Thoracic aorta (tissue), 2 donors: ENCODE data around the gene AHCTF1. TPM values are rescaled to one million over a fixed set of nuclear protein-coding genes. Genes with fewer than 3 reads are reported as not detected.

Experiments used
- ATAC-seq: fragments of 150-250 bp; one replicate; pipeline ENCODE4 v1.8.0; 2017; ENCODE audit warnings: low read depth; ENCODE audit not compliant: insufficient number of reproducible peaks, low FRiP score
- DNase-seq: peaks from one replicate; pipeline ENCODE4 v3.0.0-alpha.2; 2020; ENCODE audit warnings: low spot score
- H3K27ac ChIP-seq, 2 donors: fragments of 200-600 bp; sonication (generic); 1 replicate in 1 of 2; 2 replicates in 1 of 2; pipeline ENCODE4 v1.5.1; 2016; ENCODE audit warnings: mild to moderate bottlenecking in 2 of 2, moderate library complexity in 2 of 2
- H3K27me3 ChIP-seq: fragments of 200-600 bp; sonication (generic); replicated peaks from 2 replicates; pipeline ENCODE4 v1.6.0; 2016; ENCODE audit warnings: mild to moderate bottlenecking; ENCODE audit not compliant: insufficient read depth
- H3K36me3 ChIP-seq: fragments of 200-600 bp; sonication (generic); one replicate; pipeline ENCODE4 v1.5.1; 2016
- H3K4me1 ChIP-seq, 2 donors: fragments of 200-600 bp; sonication (generic); 1 replicate in 1 of 2; 2 replicates in 1 of 2; pipeline versions ENCODE4 v1.5.1 to v1.6.0; 2016; ENCODE audit warnings: low read depth in 2 of 2, mild to moderate bottlenecking in 1 of 2; ENCODE audit not compliant: control insufficient read depth in 1 of 2
- H3K4me3 ChIP-seq: fragments of 200-600 bp; sonication (generic); 2 replicates; pipeline ENCODE4 v1.5.1; 2016; ENCODE audit warnings: mild to moderate bottlenecking
- H3K9me3 ChIP-seq: fragments of 200-600 bp; sonication (generic); 2 replicates; pipeline ENCODE4 v1.5.1; 2016
- total RNA-seq, 2 donors: library from RNA; depleted of rRNA; stranded (reverse); fragments of >200 nt; gene quantifications; one replicate each; pipeline versions ENCODE4 v1.1.0 to v1.2.3, GENCODE V29; 2016
- TF ChIP-seq, protein P1 (sequence below): fragments of 200-600 bp; sonication (generic); IDR thresholded peaks from one replicate; pipeline ENCODE4 v1.5.1; 2019; ENCODE audit warnings: antibody characterized with exemption

AHCTF1 gene
- total RNA-seq, 2 donors from 2014 or later, result 36.3 to 69.2 TPM

DNA sequence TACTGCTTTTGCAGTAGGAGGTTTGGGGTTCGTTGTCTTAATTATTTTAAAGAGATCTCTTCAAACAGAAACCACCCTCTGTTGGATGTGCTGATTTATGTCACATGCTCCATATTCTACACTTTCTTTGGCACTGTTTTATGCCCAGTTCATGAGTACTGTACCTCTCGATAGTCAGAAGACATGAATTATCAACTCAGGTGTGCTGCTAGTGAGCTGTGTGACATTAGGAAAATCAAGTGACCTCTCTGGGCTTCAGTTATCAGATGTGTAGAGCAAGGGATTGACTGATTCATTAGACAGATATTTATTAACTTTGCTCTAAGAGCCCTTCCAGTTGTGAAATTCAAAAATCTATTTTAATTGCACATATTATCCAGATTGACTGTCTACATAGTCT lies 2.1 kb upstream of the AHCTF1 start:
- TF ChIP-seq, protein P1, sequence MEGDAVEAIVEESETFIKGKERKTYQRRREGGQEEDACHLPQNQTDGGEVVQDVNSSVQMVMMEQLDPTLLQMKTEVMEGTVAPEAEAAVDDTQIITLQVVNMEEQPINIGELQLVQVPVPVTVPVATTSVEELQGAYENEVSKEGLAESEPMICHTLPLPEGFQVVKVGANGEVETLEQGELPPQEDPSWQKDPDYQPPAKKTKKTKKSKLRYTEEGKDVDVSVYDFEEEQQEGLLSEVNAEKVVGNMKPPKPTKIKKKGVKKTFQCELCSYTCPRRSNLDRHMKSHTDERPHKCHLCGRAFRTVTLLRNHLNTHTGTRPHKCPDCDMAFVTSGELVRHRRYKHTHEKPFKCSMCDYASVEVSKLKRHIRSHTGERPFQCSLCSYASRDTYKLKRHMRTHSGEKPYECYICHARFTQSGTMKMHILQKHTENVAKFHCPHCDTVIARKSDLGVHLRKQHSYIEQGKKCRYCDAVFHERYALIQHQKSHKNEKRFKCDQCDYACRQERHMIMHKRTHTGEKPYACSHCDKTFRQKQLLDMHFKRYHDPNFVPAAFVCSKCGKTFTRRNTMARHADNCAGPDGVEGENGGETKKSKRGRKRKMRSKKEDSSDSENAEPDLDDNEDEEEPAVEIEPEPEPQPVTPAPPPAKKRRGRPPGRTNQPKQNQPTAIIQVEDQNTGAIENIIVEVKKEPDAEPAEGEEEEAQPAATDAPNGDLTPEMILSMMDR, result no peak
- H3K27me3 ChIP-seq, result no peaks in the 10 kb centered on the region
- no peaks in the 10 kb centered on the region for H3K36me3 ChIP-seq
- H3K27ac ChIP-seq, result no peak overlapping the region
- ATAC-seq, result no peak
- no peaks in the 10 kb centered on the region for H3K9me3 ChIP-seq
- H3K4me1 ChIP-seq, result peaks cover 12 to 14% of the 10 kb centered on the region in 2 donors
- DNase-seq, result no peak
- no peak overlapping the region for H3K4me3 ChIP-seq

DNA sequence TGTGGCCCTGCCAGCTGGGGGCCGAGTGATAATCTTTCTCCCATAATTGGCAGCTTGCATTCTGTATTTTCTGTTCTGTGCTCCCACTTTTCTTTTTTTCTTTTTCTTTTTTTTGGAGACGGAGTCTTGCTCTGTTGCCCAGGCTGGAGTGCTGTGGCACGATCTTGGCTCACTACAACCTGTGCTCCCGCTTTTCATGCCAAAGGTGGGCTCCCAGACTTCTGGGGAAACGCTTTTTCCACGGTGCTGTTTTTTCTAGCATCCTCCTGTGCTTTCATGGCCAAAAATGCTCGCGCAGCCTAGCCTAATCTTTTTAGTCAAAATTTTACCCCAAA lies 585 bp upstream of the AHCTF1 start:
- TF ChIP-seq, protein P1, result no peak
- H3K4me1 ChIP-seq, result peaks cover 14 to 15% of the 10 kb centered on the region in 2 donors
- H3K36me3 ChIP-seq, result no peaks in the 10 kb centered on the region
- peak overlapping the region; percentile 97 for H3K4me3 ChIP-seq
- ATAC-seq (no peak), DNase-seq (no peak)
- H3K27me3 ChIP-seq, result no peaks in the 10 kb centered on the region
- H3K27ac ChIP-seq, result peak overlapping the region; percentile 92 to 96
- H3K9me3 ChIP-seq, result no peaks in the 10 kb centered on the region

DNA sequence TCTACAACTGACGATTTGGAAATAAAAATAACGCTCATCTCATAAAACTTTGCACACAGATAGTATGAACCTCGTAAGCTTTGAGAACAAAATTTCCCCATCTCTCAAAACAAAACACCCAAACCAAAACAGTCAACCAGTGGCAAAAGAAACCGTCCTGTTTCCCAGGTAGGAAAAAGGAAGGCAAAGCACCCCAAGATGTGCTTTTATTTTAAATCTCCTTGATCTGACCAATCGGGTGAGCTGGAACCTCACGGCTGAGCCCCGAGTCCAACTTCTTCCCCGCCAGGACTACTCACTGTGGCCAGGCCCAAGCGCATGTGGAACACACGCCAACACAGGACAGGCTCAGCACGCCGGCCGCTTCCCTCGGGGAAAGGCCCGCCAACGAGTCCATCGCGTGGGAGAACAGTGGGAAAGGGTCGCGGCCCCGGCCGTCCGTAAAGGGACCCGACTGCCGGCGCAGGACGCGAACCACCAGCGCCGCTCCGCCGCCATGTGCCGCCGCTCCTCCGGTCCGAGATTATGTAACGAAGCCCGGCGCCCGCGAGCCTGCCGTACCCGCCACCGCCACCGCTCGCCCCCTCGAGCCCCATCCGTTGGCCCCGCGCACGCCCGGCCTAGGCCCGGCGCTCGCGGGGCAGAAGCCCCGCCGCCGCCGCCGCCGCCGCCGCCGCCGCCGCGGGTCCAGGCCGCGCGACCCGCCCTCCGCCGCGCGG lies 759 bp downstream of the AHCTF1 start:
- peak overlapping the region; percentile 97 for H3K4me3 ChIP-seq
- TF ChIP-seq, protein P1, result no peak
- ATAC-seq, result peak; percentile 54
- no peaks in the 10 kb centered on the region for H3K27me3 ChIP-seq
- peaks cover 15% of the 10 kb centered on the region in 2 donors for H3K4me1 ChIP-seq
- no peaks in the 10 kb centered on the region for H3K36me3 ChIP-seq
- H3K27ac ChIP-seq, result peak overlapping the region; percentile 92 to 96
- no peaks in the 10 kb centered on the region for H3K9me3 ChIP-seq
- no peak for DNase-seq

DNA sequence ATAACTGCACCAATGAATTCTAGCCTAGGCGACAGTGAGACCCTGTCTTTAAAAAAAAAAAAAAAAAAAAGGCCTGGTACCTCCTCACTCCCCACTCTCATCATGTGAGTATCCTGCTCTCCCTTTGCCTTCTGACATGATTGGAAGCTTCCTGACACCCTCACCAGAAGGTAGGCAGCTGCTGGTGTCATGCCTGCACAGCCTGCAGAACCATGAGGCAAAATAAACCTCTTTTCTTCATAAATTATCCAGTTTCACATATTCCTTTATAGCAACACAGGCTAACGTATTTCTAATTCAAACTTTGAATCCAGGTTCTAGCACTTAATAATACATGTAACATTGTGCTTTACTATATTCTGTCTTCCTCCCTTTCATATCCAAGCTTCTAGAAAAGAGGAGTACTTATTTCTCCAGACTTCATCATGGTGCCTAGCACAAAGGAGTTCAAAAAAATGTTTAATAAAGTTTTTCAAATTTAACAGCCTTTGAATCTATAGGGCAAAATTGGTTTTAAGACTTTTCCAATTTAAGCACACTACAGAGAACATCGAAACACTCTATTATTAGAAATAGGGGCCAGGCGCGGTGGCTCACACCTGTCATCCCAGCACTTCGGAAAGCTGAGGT lies 5.6 kb downstream of the AHCTF1 start:
- no peak overlapping the region for H3K4me3 ChIP-seq
- peaks cover 29 to 48% of the 10 kb centered on the region in 2 donors for H3K4me1 ChIP-seq
- H3K9me3 ChIP-seq, result no peaks in the 10 kb centered on the region
- H3K36me3 ChIP-seq, result peaks cover 3% of the 10 kb centered on the region
- no peaks in the 10 kb centered on the region for H3K27me3 ChIP-seq
- DNase-seq (no peak), ATAC-seq (no peak)
- TF ChIP-seq, protein P1, result no peak
- no peak overlapping the region for H3K27ac ChIP-seq

DNA sequence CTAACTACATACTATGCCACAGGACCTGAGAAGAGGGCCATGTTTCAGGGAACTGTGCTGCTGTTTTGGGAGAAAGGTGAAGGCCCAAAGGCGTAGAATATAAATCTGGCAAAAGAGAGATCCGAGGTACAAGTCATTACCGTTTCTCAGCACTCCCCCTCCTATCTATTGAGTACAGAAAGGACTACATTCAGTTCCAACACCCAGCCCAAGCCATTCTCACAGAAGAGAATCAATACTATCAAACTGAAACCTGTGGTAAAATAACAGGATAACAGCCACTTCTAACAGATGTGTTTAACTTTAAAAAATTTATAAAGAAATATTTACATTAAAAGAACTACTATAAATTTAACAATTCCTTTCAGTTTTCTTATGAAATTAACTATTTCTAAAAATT lies 7.8 kb downstream of the AHCTF1 start:
- peaks cover 3% of the 10 kb centered on the region for H3K36me3 ChIP-seq
- TF ChIP-seq, protein P1, result no peak
- peaks cover 22 to 40% of the 10 kb centered on the region in 2 donors for H3K4me1 ChIP-seq
- no peak overlapping the region for H3K27ac ChIP-seq
- no peaks in the 10 kb centered on the region for H3K27me3 ChIP-seq
- DNase-seq (no peak), ATAC-seq (no peak)
- H3K4me3 ChIP-seq, result no peak overlapping the region
- no peaks in the 10 kb centered on the region for H3K9me3 ChIP-seq
